Measurements from ENCODE around the gene LIN37.

GRCh38 chr19:35727053-35727955 is 21.1 kb upstream of the LIN37 start:
- no peak for TF ChIP-seq CTCF (IDR thresholded peaks at IDR 0.05)
- TF ChIP-seq POLR2AphosphoS5 (IDR thresholded peaks at IDR 0.05): no peak

Data from breast epithelium (tissue), 3 donors.